Heart left ventricle (tissue), 16 donors: ENCODE data around the gene MDFIC2. TPM values are rescaled to one million over a fixed set of nuclear protein-coding genes. Genes with fewer than 3 reads are reported as not detected.

Source experiments
- ATAC-seq, 4 donors: fragments of 200-7000 bp; cut with Tn5 transposase; one replicate each; pipeline ENCODE4 v1.9.1; 2020 to 2022; ENCODE audit warnings: moderate library complexity in 4 of 4, mild to moderate bottlenecking in 3 of 4, moderate number of reproducible peaks in 1 of 4
- DNase-seq, 5 donors: peaks; one replicate each; pipeline ENCODE4 v3.0.0-alpha.2; 2020
- H3K27ac ChIP-seq, 12 donors: fragments of 200-600 bp; sonication (generic) in 4 of 12; one replicate each; pipeline versions ENCODE4 v1.5.0 to v1.8.0; 2016 to 2022; ENCODE audit warnings: mild to moderate bottlenecking in 2 of 12
- H3K27me3 ChIP-seq, 9 donors: fragments of 200-600 bp; sonication (generic) in 2 of 9; one replicate each; pipeline versions ENCODE4 v1.5.1 to v1.8.0; 2016 to 2022; ENCODE audit warnings: mild to moderate bottlenecking in 3 of 9
- H3K36me3 ChIP-seq, 9 donors: fragments of 200-600 bp; sonication (generic) in 2 of 9; one replicate each; pipeline versions ENCODE4 v1.5.0 to v1.8.0; 2018 to 2022; ENCODE audit warnings: mild to moderate bottlenecking in 2 of 9
- H3K4me1 ChIP-seq, 12 donors: fragments of 200-600 bp; sonication (generic) in 4 of 12; one replicate each; pipeline versions ENCODE4 v1.5.0 to v1.8.0; 2016 to 2022; ENCODE audit warnings: mild to moderate bottlenecking in 3 of 12
- H3K4me3 ChIP-seq, 12 donors: fragments of 200-600 bp; sonication (generic) in 4 of 12; one replicate each; pipeline versions ENCODE4 v1.5.0 to v1.8.0; 2017 to 2022; ENCODE audit warnings: mild to moderate bottlenecking in 9 of 12, moderate library complexity in 4 of 12
- H3K9me3 ChIP-seq, 12 donors: fragments of 200-600 bp; sonication (generic) in 4 of 12; one replicate each; pipeline versions ENCODE4 v1.5.0 to v1.8.0; 2016 to 2022; ENCODE audit warnings: mild to moderate bottlenecking in 1 of 12
- CTCF ChIP-seq, 12 donors: fragments of 200-600 bp; sonication (generic) in 4 of 12; IDR thresholded peaks; one replicate each; pipeline versions ENCODE4 v1.5.0 to v1.8.0; 2018 to 2022; ENCODE audit warnings: antibody characterized with exemption in 12 of 12, mild to moderate bottlenecking in 5 of 12
- POLR2A ChIP-seq, 2 donors: fragments of 450-650 bp; IDR thresholded peaks; one replicate each; pipeline ENCODE4 v1.6.1; 2017; ENCODE audit warnings: antibody characterized with exemption in 2 of 2, mild to moderate bottlenecking in 2 of 2, moderate library complexity in 2 of 2
- WGBS, 4 donors: extraction: QIAGEN DNeasy Blood & Tissue Kit in 2 of 4; methylation state at CpG; one replicate each; pipeline versions ENCODE4 v1.1.5 to v1.1.7; 2013 to 2018; 5-methylcytosine and 5-hydroxymethylcytosine counted together
- intact Hi-C, 10 donors: fragments of 100-400 bp; cut with DNase I; formaldehyde crosslinking; loops; one replicate each; pipeline versions ENCODE4 v1.11.1 to v1.14.2; 2022
- polyA plus RNA-seq, 2 donors: library from polyadenylated mRNA; stranded (reverse); fragments of 200-250 nt; gene quantifications; one replicate each; pipeline ENCODE4 v1.2.3, GENCODE V29; 2013
- total RNA-seq, 9 donors: library from RNA; depleted of rRNA in 2 of 9; stranded (reverse); fragments of >200 nt in 2 of 9; fragmentation: NEBNext Ultra II Directional in 3 of 9; extraction: Animal tissue kit (Norgen Biotek cat#: 25700) in 3 of 9; gene quantifications; one replicate each; pipeline versions ENCODE4 v1.1.0 to v1.2.4, GENCODE V29; 2016 to 2023
- donor health status: ischemic (EF 13 %, LVEDD 7.1; RV severe dilation, severe dysfunction).
- donor health status: healthy with polysubstance abuse.
- donor health status: DM: no; HTN: yes; CAD: no.
- donor health status: DM: no; HTN: no; CAD: no.
- donor health status: ischemic (EF 25% LVEDD 6.9; RV normal size, moderate dysfunction).
- donor health status: ischemic (EF 25% LVEDD 5.7; RV mildly dilated, moderate dysfunction).
- donor health status: healthy.
- donor health status: DM: yes; HTN: yes; CAD: no.
- donor health status: ischemic (EF 35%, LVEDD 5.7; RV mildly dilated, moderate dysfunction).
- donor health status: nonischemic (EF 11% LVEDD 7.7; RV severe dilation, severe dysfunction).
- donor health status: DM: yes; HTN: yes; CAD: no.
- donor health status: PGD.
- donor health status: ischemic (EF 29% LVEDD 5.4; RV normal size, mild dysfunction).
- donor health status: nonischemic (EF 23%, LVEDD 6.1; RV moderate dilation, normal function).

The MDFIC2 gene
- total and polyA plus RNA-seq, 11 donors = not detected

GRCh38 chr3:70248856-70249255 lies 63.6 kb downstream of the MDFIC2 start:
- H3K27ac ChIP-seq = no peak overlapping the region
- TF ChIP-seq POLR2A (IDR thresholded peaks at IDR 0.05) (no peak), CTCF (IDR thresholded peaks at IDR 0.05) (no peak)
- peaks cover 0 to 4% (median 0%) of the 10 kb centered on the region in 9 donors for H3K27me3 ChIP-seq
- no peak overlapping the region for H3K4me3 ChIP-seq
- intact Hi-C loops = no loop called here
- H3K4me1 ChIP-seq = no peaks in the 10 kb centered on the region
- H3K36me3 ChIP-seq = no peaks in the 10 kb centered on the region
- 79 to 95% (median 83%) methylated on average over 4 of the region's 4 CpGs for WGBS, 4 donors
- peaks cover 0 to 3% (median 0%) of the 10 kb centered on the region in 12 donors for H3K9me3 ChIP-seq
- no peak for DNase-seq
- ATAC-seq = no peak

DNA sequence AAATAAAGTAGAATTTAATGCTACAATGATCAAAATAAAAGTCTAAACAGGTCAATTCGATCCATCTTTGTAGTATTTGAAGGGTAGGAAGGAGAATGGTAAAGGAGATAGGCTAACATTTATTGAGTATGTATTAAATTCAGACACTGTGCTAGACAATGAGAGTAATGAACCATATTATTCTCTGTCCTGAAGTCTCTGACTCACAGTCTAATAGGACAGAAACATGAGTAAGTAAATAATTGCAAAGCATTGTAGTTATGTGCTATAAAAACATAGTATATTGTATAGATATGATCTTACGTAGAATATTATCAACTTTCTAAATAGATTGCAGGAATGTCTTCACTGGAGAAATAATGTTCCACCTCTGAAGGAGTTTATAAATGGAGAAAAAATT lies 64.5 kb downstream of the MDFIC2 start:
- Histone ChIP-seq H3K27me3 (peaks cover 0 to 4% (median 0%) of the 10 kb centered on the region in 9 donors), H3K27ac (no peak overlapping the region), H3K4me1 (peaks cover 0 to 2% (median 0%) of the 10 kb centered on the region in 12 donors), H3K4me3 (no peak overlapping the region), H3K36me3 (no peaks in the 10 kb centered on the region), H3K9me3 (peaks cover 0 to 3% (median 0%) of the 10 kb centered on the region in 12 donors)
- intact Hi-C loops = no loop called here
- ATAC-seq = no peak
- no peak for DNase-seq
- TF ChIP-seq CTCF (IDR thresholded peaks at IDR 0.05) = no peak
- TF ChIP-seq POLR2A (IDR thresholded peaks at IDR 0.05) = no peak
- 80 to 84% (median 82%) methylated on average over 2 of the region's 2 CpGs for WGBS, 4 donors

- H3K36me3 ChIP-seq = no peaks in the 10 kb centered on the region
- WGBS, 4 donors = 69 to 84% (median 78%) methylated on average over 4 of the region's 4 CpGs
- TF ChIP-seq CTCF (IDR thresholded peaks at IDR 0.05) (no peak), POLR2A (IDR thresholded peaks at IDR 0.05) (no peak)
- H3K27ac ChIP-seq = no peak overlapping the region
- H3K9me3 ChIP-seq = peaks cover 0 to 3% (median 0%) of the 10 kb centered on the region in 12 donors
- H3K4me1 ChIP-seq = peaks cover 0 to 8% (median 0%) of the 10 kb centered on the region in 12 donors
- no peak for ATAC-seq
- H3K4me3 ChIP-seq = no peak overlapping the region
- no peaks in the 10 kb centered on the region for H3K27me3 ChIP-seq
- no peak for DNase-seq
- intact Hi-C loops = no loop called here
Observed at GRCh38 chr3:70245746-70246525, 66.5 kb downstream of the MDFIC2 start.

DNA sequence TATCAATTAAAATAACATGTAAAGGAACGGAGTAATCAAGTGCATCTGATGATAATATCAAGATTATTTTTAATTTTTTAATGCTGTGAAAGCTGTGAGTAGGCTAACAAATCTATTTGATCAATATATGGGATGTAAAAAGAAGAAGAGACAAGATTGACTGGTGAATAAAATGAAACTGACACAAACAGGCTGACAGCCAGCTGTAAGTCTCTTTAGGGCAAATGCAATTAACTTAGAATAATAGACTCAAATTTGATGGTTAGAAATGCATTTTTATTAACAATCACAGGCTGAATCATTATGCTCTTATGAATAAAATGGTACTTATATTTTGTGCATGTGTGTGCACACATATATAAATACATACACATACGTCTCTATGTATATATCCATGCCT lies 68.0 kb downstream of the MDFIC2 start:
- 86 to 89% (median 88%) methylated on average over 2 of the region's 2 CpGs for WGBS, 4 donors
- Histone ChIP-seq H3K4me1 (peaks cover 0 to 8% (median 0%) of the 10 kb centered on the region in 12 donors), H3K4me3 (no peak overlapping the region), H3K36me3 (no peaks in the 10 kb centered on the region), H3K27me3 (no peaks in the 10 kb centered on the region), H3K27ac (no peak overlapping the region), H3K9me3 (peaks cover 0 to 3% (median 0%) of the 10 kb centered on the region in 12 donors)
- TF ChIP-seq CTCF (IDR thresholded peaks at IDR 0.05) = no peak
- TF ChIP-seq POLR2A (IDR thresholded peaks at IDR 0.05) = no peak
- intact Hi-C loops = no loop called here
- DNase-seq = no peak
- no peak for ATAC-seq
